H9 (cell line): ENCODE data around the gene GABRB1. TPM values are rescaled to one million over a fixed set of nuclear protein-coding genes. Genes with fewer than 3 reads are reported as not detected.

Experiments used
- DNase-seq: peaks from one replicate; pipeline ENCODE4 v3.0.0-alpha.2; 2017
- H2AFZ ChIP-seq: one replicate; pipeline ENCODE4 v1.6.1; 2013; ENCODE audit warnings: mild to moderate bottlenecking, low read length, control low read depth, moderate library complexity
- H2AK5ac ChIP-seq: 2 replicates; pipeline ENCODE4 v1.6.1; 2013; ENCODE audit warnings: low read length, control low read depth, mixed read lengths; ENCODE audit not compliant: insufficient read length
- H2BK120ac ChIP-seq: one replicate; pipeline ENCODE4 v1.6.1; 2013; ENCODE audit warnings: low read depth, mild to moderate bottlenecking, low read length, control low read depth, inconsistent platforms; ENCODE audit not compliant: poor library complexity, severe bottlenecking
- H2BK12ac ChIP-seq: 2 replicates; pipeline ENCODE4 v1.6.1; 2013; ENCODE audit warnings: low read length, control low read depth, mixed read lengths, low read depth; ENCODE audit not compliant: insufficient read length
- H2BK15ac ChIP-seq: 2 replicates; pipeline ENCODE4 v1.6.1; 2013; ENCODE audit warnings: low read depth, low read length, control low read depth
- H2BK20ac ChIP-seq: one replicate; pipeline ENCODE4 v1.6.1; 2013; ENCODE audit warnings: low read depth, mild to moderate bottlenecking, low read length, control low read depth, inconsistent platforms; ENCODE audit not compliant: poor library complexity, severe bottlenecking
- H2BK5ac ChIP-seq: 2 replicates; pipeline ENCODE4 v1.6.1; 2013; ENCODE audit warnings: low read length, control low read depth, mixed read lengths; ENCODE audit not compliant: insufficient read length
- H3K14ac ChIP-seq: 2 replicates; pipeline ENCODE4 v1.6.1; 2013; ENCODE audit warnings: low read length, control low read depth; ENCODE audit not compliant: insufficient read depth
- H3K18ac ChIP-seq: 2 replicates; pipeline ENCODE4 v1.6.1; 2013; ENCODE audit warnings: low read depth, mild to moderate bottlenecking, mixed read lengths, low read length, control low read depth; ENCODE audit not compliant: insufficient read length
- H3K23ac ChIP-seq: 2 replicates; pipeline ENCODE4 v1.6.1; 2013; ENCODE audit warnings: low read length, control low read depth, mixed read lengths, low read depth; ENCODE audit not compliant: insufficient read length
- H3K23me2 ChIP-seq: 2 replicates; pipeline ENCODE4 v1.6.1; 2013; ENCODE audit warnings: low read depth, mild to moderate bottlenecking, mixed read lengths, low read length, control low read depth; ENCODE audit not compliant: insufficient read length, poor library complexity, severe bottlenecking
- H3K27ac ChIP-seq: 2 replicates; pipeline ENCODE4 v1.5.1; 2013; ENCODE audit warnings: low read length, control low read depth, mixed read lengths, low read depth; ENCODE audit not compliant: insufficient read length
- H3K27me3 ChIP-seq: 2 replicates; pipeline ENCODE4 v1.6.1; 2013; ENCODE audit warnings: low read length, control low read depth, inconsistent platforms; ENCODE audit not compliant: insufficient read depth
- H3K4ac ChIP-seq: 2 replicates; pipeline ENCODE4 v1.6.1; 2013; ENCODE audit warnings: low read depth, mild to moderate bottlenecking, control low read depth, inconsistent platforms, low read length, moderate library complexity
- H3K4me1 ChIP-seq: 2 replicates; pipeline ENCODE4 v1.6.1; 2013; ENCODE audit warnings: low read length, control low read depth, inconsistent platforms; ENCODE audit not compliant: insufficient read depth
- H3K4me2 ChIP-seq: 2 replicates; pipeline ENCODE4 v1.6.1; 2013; ENCODE audit warnings: low read length, control low read depth, mixed read lengths; ENCODE audit not compliant: insufficient read length, insufficient read depth
- H3K56ac ChIP-seq: 2 replicates; pipeline ENCODE4 v1.6.1; 2013; ENCODE audit warnings: low read depth, mild to moderate bottlenecking, mixed read lengths, low read length, control low read depth; ENCODE audit not compliant: insufficient read length
- H3K79me1 ChIP-seq: 2 replicates; pipeline ENCODE4 v1.6.1; 2013; ENCODE audit warnings: low read depth, mild to moderate bottlenecking, moderate library complexity, low read length, control low read depth, inconsistent platforms; ENCODE audit not compliant: insufficient read depth, poor library complexity, severe bottlenecking
- H3K79me2 ChIP-seq: 2 replicates; pipeline ENCODE4 v1.6.1; 2013; ENCODE audit warnings: low read length, control low read depth, inconsistent platforms; ENCODE audit not compliant: insufficient read depth
- H3K9ac ChIP-seq: 2 replicates; pipeline ENCODE4 v1.6.1; 2013; ENCODE audit warnings: low read length, control low read depth, mixed read lengths; ENCODE audit not compliant: insufficient read length; ENCODE audit errors: extremely low read depth
- H3K9me3 ChIP-seq: one replicate; pipeline ENCODE4 v1.6.1; 2013; ENCODE audit warnings: low read depth, low read length, inconsistent platforms; ENCODE audit not compliant: control insufficient read depth
- H3T11ph ChIP-seq: one replicate; pipeline ENCODE4 v1.6.1; 2013; ENCODE audit warnings: mild to moderate bottlenecking, low read length, control low read depth, inconsistent platforms
- H4K20me1 ChIP-seq: one replicate; pipeline ENCODE4 v1.6.1; 2013; ENCODE audit not compliant: control insufficient read depth, insufficient read length, insufficient read depth
- H4K5ac ChIP-seq: 2 replicates; pipeline ENCODE4 v1.6.1; 2013; ENCODE audit warnings: low read depth, mild to moderate bottlenecking, mixed read lengths, low read length, control low read depth; ENCODE audit not compliant: insufficient read length
- H4K8ac ChIP-seq: replicated peaks from 2 replicates; pipeline ENCODE4 v1.6.1; 2013; ENCODE audit warnings: low read length, control low read depth, mixed read lengths, low read depth; ENCODE audit not compliant: insufficient read length
- H4K91ac ChIP-seq: 2 replicates; pipeline ENCODE4 v1.6.1; 2013; ENCODE audit warnings: low read depth, mild to moderate bottlenecking, moderate library complexity, mixed read lengths, low read length, control low read depth; ENCODE audit not compliant: insufficient read length
- H3K27ac Mint-ChIP-seq, 3 experiments: 2 replicates in 2 of 3; 3 replicates in 1 of 3; pipeline ENCODE4 v1.8.0; 2020 to 2021; ENCODE audit warnings: mixed read lengths in 3 of 3, mild to moderate bottlenecking in 1 of 3, moderate library complexity in 1 of 3
- H3K27me3 Mint-ChIP-seq: 2 replicates; pipeline ENCODE4 v1.8.0; 2021; ENCODE audit warnings: low read depth, mild to moderate bottlenecking, moderate library complexity, mixed read lengths
- H3K36me3 Mint-ChIP-seq, 3 experiments: 2 replicates in 2 of 3; 3 replicates in 1 of 3; pipeline ENCODE4 v1.8.0; 2020 to 2021; ENCODE audit warnings: low read depth in 3 of 3, mixed read lengths in 3 of 3; ENCODE audit not compliant: insufficient read depth in 1 of 3
- H3K4me1 Mint-ChIP-seq, 2 experiments: 2 replicates each; pipeline ENCODE4 v1.8.0; 2020; ENCODE audit warnings: mixed read lengths in 2 of 2
- H3K4me3 Mint-ChIP-seq, 2 experiments: 2 replicates in 1 of 2; 3 replicates in 1 of 2; pipeline ENCODE4 v1.8.0; 2020 to 2021; ENCODE audit warnings: mild to moderate bottlenecking in 2 of 2, mixed read lengths in 2 of 2, moderate library complexity in 1 of 2
- H3K9me3 Mint-ChIP-seq, 2 experiments: 2 replicates in 1 of 2; 3 replicates in 1 of 2; pipeline ENCODE4 v1.8.0; 2020; ENCODE audit warnings: mild to moderate bottlenecking in 2 of 2, mixed read lengths in 2 of 2, moderate library complexity in 1 of 2
- WGBS: extraction: QIAGEN DNeasy Blood & Tissue Kit; methylation state at CpG from one replicate; pipeline ENCODE4 v1.1.7; 2013; ENCODE audit warnings: missing lambda C conversion rate, low lambda C conversion rate, mixed read lengths; ENCODE audit not compliant: insufficient read length; ENCODE audit errors: extremely low coverage; 5-methylcytosine and 5-hydroxymethylcytosine counted together
- total RNA-seq: library from RNA; stranded (reverse); gene quantifications from 2 replicates; pipeline ENCODE4 v1.2.1, GENCODE V29; 2021
- TF ChIP-seq, protein P1 (sequence below): fragments of 200-600 bp; sonication (generic); conservative IDR thresholded peaks from 3 replicates; pipeline ENCODE4 v1.8.0; 2021; ENCODE audit warnings: antibody characterized with exemption, mild to moderate bottlenecking

GABRB1 gene
- total RNA-seq, 1 experiment from 2014 or later: 0.39 TPM

DNA sequence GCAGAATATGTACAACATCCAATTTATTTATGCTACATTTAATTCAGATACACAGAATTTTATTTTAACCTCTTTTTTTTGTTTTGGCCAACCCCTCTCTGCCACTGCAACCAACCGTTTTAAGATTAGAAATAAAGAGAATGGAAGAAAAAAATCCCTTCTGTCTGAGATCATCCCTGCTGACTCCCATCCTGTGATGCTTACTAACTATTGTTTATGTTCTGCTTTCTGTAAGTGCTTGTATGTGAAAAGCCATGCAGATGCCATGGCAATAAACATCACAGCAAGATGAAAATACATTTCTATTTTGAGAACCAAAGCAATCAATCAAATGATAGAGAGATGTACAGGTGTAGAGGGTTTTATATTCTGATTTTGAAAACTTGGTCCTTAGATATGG lies 70.1 kb downstream of the GABRB1 start:
- no peak overlapping the region for H3K4me2 ChIP-seq
- H3K9ac ChIP-seq: no peak overlapping the region
- H4K8ac ChIP-seq: no peak overlapping the region
- Mint-ChIP-seq H3K36me3 (no peaks in the 10 kb centered on the region), H3K9me3 (no peaks in the 10 kb centered on the region), H3K4me3 (no peak overlapping the region), H3K4me1 (no peaks in the 10 kb centered on the region), H3K27me3 (no peaks in the 10 kb centered on the region; the same call in 1 of the 2 replicates), H3K27ac (no peak overlapping the region)
- no peak overlapping the region for H2BK120ac ChIP-seq
- no peak for DNase-seq
- no peaks in the 10 kb centered on the region for H3K27me3 ChIP-seq
- H3K9me3 ChIP-seq: no peaks in the 10 kb centered on the region
- no peaks in the 10 kb centered on the region for H3K79me1 ChIP-seq
- no peak overlapping the region for H2AFZ ChIP-seq
- no peaks in the 10 kb centered on the region for H3K23me2 ChIP-seq
- H3K4ac ChIP-seq: no peak overlapping the region
- no peaks in the 10 kb centered on the region for H3K4me1 ChIP-seq
- no peak overlapping the region for H3K18ac ChIP-seq
- H4K91ac ChIP-seq: no peak overlapping the region
- no peak overlapping the region for H3T11ph ChIP-seq
- H2AK5ac ChIP-seq: no peak overlapping the region
- no peaks in the 10 kb centered on the region for H4K20me1 ChIP-seq
- H2BK12ac ChIP-seq: no peak overlapping the region
- no peak overlapping the region for H3K23ac ChIP-seq
- no peak overlapping the region for H2BK20ac ChIP-seq
- H2BK5ac ChIP-seq: no peak overlapping the region
- H3K56ac ChIP-seq: no peak overlapping the region
- H3K27ac ChIP-seq: no peak overlapping the region
- WGBS: no CpG with 5 or more reads among the region's 1 CpG
- H4K5ac ChIP-seq: no peak overlapping the region
- no peak overlapping the region for H3K14ac ChIP-seq
- no peak overlapping the region for H2BK15ac ChIP-seq
- no peaks in the 10 kb centered on the region for H3K79me2 ChIP-seq
- TF ChIP-seq, protein P1, sequence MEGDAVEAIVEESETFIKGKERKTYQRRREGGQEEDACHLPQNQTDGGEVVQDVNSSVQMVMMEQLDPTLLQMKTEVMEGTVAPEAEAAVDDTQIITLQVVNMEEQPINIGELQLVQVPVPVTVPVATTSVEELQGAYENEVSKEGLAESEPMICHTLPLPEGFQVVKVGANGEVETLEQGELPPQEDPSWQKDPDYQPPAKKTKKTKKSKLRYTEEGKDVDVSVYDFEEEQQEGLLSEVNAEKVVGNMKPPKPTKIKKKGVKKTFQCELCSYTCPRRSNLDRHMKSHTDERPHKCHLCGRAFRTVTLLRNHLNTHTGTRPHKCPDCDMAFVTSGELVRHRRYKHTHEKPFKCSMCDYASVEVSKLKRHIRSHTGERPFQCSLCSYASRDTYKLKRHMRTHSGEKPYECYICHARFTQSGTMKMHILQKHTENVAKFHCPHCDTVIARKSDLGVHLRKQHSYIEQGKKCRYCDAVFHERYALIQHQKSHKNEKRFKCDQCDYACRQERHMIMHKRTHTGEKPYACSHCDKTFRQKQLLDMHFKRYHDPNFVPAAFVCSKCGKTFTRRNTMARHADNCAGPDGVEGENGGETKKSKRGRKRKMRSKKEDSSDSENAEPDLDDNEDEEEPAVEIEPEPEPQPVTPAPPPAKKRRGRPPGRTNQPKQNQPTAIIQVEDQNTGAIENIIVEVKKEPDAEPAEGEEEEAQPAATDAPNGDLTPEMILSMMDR: no peak
